Adipocyte (in vitro differentiated cells): ENCODE measurements around the gene NHERF2.

Experiments used
- DNase-seq: peaks from one replicate; pipeline ENCODE4 v3.0.0-alpha.2; 2015; ENCODE audit warnings: low read depth
- H3K27me3 ChIP-seq: replicated peaks from 2 replicates; pipeline ENCODE4 v1.7.0; 2013; ENCODE audit warnings: mild to moderate bottlenecking, low read length, moderate library complexity; ENCODE audit not compliant: control insufficient read depth, insufficient read depth
- H3K36me3 ChIP-seq: 2 replicates; pipeline ENCODE4 v1.7.0; 2013; ENCODE audit warnings: low read length, mild to moderate bottlenecking, moderate library complexity; ENCODE audit not compliant: control insufficient read depth, insufficient read depth, severe bottlenecking
- H3K4me1 ChIP-seq: 2 replicates; pipeline ENCODE4 v1.7.0; 2013; ENCODE audit warnings: mild to moderate bottlenecking, low read length, moderate library complexity; ENCODE audit not compliant: control insufficient read depth, insufficient read depth
- H3K4me3 ChIP-seq: 2 replicates; pipeline ENCODE4 v1.7.0; 2013; ENCODE audit warnings: mild to moderate bottlenecking, low read length, moderate library complexity
- H3K9ac ChIP-seq: 2 replicates; pipeline ENCODE4 v1.7.0; 2013; ENCODE audit warnings: mild to moderate bottlenecking, low read length, moderate library complexity
- H3K9me3 ChIP-seq: 2 replicates; pipeline ENCODE4 v1.7.0; 2013; ENCODE audit warnings: mild to moderate bottlenecking, low read length, moderate library complexity; ENCODE audit not compliant: control insufficient read depth

NHERF2 gene

DNA sequence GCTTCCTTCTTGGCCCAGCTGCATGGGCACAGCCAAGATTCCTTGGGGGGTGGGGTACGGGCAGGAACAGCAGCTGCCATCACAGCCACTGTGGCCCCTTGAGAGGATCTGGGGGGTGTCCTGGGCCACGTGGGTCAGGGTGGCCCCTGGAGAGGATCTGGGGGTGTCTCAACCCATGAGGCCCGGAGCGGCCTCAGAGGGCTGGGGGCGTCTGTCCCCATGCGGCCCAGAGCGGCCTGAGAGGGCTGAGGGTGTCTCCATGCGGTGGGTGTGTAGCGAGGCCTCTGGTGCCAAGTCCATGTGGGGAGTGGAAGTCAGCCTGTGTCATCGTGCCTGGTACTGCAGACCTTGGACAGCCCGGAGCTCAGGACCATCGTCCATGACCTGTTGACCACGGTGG, 34.8 kb downstream of the NHERF2 start:
- Histone ChIP-seq H3K36me3 (peaks cover 75% of the 10 kb centered on the region), H3K27me3 (no peaks in the 10 kb centered on the region), H3K4me3 (no peak overlapping the region), H3K9ac (no peak overlapping the region), H3K9me3 (no peaks in the 10 kb centered on the region), H3K4me1 (no peaks in the 10 kb centered on the region)
- DNase-seq = no peak

DNA sequence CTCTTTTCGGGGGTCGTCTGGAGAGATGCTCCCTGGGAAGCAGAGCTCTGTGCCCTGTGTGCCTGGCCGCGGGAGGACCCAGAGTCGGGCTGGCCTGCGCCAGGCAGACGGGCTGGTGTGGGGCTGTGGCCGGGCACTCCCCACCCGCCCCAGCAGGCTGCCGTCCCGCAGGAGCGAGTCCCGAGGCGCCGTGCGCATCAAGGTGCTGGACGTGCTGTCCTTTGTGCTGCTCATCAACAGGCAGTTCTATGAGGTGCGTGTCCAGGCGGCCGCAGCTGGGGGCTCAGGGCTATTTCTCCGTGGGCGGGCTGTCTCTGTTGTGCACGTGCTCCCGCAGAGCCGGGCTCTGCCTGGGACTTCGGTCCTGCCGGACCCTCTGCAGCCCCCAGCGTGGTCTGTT, 36.1 kb downstream of the NHERF2 start:
- Histone ChIP-seq H3K27me3 (no peaks in the 10 kb centered on the region), H3K9ac (no peak overlapping the region), H3K36me3 (peaks cover 71% of the 10 kb centered on the region), H3K4me3 (no peak overlapping the region), H3K9me3 (no peaks in the 10 kb centered on the region), H3K4me1 (no peaks in the 10 kb centered on the region)
- no peak for DNase-seq

DNA sequence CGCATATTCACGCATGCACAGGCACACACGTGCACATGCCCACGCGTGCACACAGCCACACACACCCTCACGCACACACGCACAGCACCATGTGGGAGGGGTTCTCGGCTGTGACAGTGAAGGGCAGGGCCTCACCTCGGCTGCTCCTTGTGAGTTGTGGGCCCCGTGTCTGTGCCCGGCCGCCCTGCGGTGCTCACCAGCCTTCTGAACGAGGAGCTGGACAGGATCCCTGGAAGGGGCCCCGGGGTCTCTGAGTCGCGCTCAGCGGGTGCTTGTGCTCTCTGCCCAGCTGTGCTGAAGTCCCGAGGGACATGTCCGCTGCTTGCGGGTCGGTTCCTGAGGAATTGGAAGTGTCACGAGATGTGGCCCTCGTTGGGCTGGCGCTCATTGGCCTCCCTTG, 37.2 kb downstream of the NHERF2 start:
- DNase-seq = no peak
- Histone ChIP-seq H3K9me3 (no peaks in the 10 kb centered on the region), H3K4me3 (no peak overlapping the region), H3K27me3 (no peaks in the 10 kb centered on the region), H3K36me3 (peaks cover 70% of the 10 kb centered on the region), H3K4me1 (no peaks in the 10 kb centered on the region), H3K9ac (no peak overlapping the region)

DNA sequence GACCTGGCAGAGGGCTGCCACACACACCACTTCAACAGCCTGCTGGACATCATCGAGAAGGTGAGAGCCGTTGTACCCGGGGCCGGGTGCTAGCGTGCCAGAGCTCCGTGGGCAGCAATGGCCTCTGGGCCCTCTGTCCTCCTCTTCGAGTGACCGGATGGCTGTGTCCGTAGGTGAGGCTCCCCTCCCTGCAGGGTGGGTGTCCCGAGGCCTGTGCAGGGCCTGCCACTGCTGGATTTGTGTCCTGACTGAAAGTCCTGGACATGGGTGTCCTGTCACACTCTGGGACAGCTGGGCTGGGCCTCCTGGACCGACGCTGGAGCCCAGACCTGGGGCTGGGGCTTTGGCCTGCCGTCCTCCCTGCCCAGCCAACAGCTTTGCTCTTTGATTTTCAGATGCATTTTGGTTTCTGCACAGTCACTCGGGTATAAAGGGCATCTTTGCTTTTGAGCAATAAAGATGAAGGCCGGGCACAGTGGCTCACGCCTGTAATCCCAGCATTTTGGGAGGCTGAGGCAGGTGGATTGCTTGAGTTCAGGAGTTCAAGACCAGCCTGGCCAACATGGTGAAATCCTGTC, 37.8 kb downstream of the NHERF2 start:
- no peaks in the 10 kb centered on the region for H3K4me1 ChIP-seq
- no peaks in the 10 kb centered on the region for H3K27me3 ChIP-seq
- peaks cover 72% of the 10 kb centered on the region for H3K36me3 ChIP-seq
- H3K9me3 ChIP-seq = no peaks in the 10 kb centered on the region
- H3K9ac ChIP-seq = no peak overlapping the region
- DNase-seq = no peak
- H3K4me3 ChIP-seq = no peak overlapping the region

DNA sequence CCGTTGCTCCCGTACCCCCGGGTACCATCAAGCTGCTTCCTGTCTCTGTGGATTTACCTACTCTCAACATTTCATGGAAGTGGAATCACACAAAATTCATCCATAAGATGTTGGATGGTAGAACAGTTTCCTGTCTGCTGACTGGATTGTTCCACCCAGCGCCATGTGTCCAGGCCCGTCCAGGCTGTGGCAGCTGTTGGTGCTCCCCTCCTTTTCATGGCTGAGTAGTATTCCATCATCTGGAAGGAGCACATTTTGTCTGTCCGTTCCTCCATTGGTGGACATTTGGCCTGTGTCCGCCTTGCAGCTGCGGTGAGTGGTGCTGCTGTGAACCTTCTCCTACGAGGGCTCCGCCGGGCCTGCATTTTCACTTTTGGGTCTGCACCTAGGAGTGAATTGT, 39.4 kb downstream of the NHERF2 start:
- Histone ChIP-seq H3K4me3 (no peak overlapping the region), H3K9me3 (no peaks in the 10 kb centered on the region), H3K36me3 (peaks cover 73% of the 10 kb centered on the region), H3K9ac (no peak overlapping the region), H3K4me1 (no peaks in the 10 kb centered on the region), H3K27me3 (no peaks in the 10 kb centered on the region)
- DNase-seq = no peak

DNA sequence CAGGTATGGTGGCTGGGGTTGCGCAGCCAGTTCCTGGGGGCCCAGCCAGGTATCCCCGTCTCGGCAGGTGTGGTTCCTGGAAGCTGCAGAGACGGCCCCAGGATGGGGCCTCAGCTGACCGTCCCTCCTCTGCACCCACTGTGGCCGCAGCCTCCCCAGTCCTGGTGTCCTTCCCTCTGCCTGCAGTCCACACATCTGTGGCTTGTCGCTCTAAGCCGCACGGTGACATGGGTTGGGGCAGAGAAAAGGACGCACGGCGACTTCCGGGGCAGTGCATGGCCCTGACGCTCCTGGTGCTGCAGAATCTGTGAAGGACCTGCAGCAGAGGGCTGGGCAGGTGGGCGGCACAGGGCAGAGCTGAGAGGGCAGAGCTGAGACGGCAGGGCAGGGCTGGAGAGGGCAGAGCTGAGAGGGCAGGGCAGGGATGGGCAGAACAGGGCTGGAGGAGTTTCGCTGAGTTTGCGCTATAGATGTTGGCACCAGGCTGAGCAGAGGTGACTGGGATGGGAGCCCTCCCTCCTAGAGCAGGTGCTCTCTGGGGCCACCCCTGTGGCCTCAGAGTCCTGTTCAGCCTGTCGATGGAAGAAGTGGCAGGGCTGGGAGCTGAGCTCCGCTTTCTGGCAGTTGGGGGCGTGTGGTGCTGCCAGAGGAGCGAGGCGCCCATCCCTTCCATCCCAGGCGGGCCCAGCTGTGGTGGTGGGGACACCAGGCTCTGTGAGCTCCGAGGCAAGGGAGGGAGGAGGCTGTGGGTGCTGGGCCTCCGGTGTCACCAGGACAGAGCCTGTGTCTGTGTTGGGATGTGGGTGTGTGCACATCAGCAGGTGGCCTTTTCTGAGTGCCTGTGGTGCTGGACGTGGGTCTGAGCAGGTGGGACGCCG, 44.1 kb downstream of the NHERF2 start:
- DNase-seq = no peak
- Histone ChIP-seq H3K4me1 (no peaks in the 10 kb centered on the region), H3K9me3 (no peaks in the 10 kb centered on the region), H3K9ac (no peak overlapping the region), H3K27me3 (no peaks in the 10 kb centered on the region), H3K4me3 (no peak overlapping the region), H3K36me3 (peaks cover 79% of the 10 kb centered on the region)

DNA sequence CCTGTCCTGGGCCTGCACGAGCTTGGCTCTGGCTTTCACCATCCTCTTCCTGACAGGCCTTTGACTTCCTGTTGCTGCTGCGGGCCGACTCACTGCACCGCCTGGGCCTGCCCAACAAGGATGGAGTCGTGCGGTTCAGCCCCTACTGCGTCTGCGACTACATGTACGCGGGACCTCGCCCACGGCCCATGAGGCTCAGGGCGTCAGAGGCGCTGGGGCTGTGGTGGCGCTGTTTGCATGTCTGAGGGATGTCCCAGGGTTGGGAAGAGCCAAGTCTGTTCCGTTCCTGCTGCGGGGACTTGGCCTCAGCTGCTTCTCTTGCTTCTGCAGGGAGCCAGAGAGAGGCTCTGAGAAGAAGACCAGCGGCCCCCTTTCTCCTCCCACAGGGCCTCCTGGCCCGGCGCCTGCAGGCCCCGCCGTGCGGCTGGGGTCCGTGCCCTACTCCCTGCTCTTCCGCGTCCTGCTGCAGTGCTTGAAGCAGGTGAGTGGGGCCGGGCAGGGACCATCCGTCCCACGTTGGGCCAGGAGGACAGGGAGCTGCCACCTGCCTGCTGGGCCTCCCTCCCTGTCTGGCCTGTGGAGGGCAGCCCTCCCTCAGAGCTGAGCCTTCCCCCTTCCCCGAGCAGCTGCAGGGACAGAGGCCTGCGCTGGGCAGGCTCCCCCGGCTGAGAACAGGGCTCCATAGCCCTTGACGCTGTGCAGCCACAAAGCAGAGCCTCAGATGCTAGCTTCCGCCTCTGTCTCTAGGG, 44.9 kb downstream of the NHERF2 start:
- H3K4me1 ChIP-seq = no peaks in the 10 kb centered on the region
- H3K9ac ChIP-seq = no peak overlapping the region
- no peak for DNase-seq
- no peak overlapping the region for H3K4me3 ChIP-seq
- no peaks in the 10 kb centered on the region for H3K9me3 ChIP-seq
- H3K36me3 ChIP-seq = peaks cover 75% of the 10 kb centered on the region
- no peaks in the 10 kb centered on the region for H3K27me3 ChIP-seq

DNA sequence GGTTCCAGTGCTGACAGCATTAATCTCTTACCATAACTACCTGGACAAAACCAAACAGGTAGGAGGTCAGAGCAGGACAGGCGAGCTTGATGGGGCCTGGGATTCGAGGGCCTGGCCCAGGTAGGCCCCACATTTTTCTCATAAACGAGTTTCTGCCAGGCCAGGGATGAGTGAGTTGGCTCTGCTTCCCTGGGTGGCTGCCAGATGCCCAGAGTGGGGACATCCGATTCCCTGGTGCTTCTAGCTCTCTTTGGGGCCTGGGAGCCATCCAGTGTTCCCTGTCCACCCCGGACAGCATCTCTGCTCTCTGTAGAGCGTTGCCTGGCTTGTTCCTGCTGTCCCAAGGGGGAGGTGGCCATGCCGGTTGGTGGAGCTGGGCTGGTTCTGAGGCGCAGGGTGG, 46.2 kb downstream of the NHERF2 start:
- no peaks in the 10 kb centered on the region for H3K4me1 ChIP-seq
- no peaks in the 10 kb centered on the region for H3K27me3 ChIP-seq
- no peaks in the 10 kb centered on the region for H3K9me3 ChIP-seq
- no peak for DNase-seq
- H3K4me3 ChIP-seq = no peak overlapping the region
- H3K36me3 ChIP-seq = peaks cover 80% of the 10 kb centered on the region
- no peak overlapping the region for H3K9ac ChIP-seq

DNA sequence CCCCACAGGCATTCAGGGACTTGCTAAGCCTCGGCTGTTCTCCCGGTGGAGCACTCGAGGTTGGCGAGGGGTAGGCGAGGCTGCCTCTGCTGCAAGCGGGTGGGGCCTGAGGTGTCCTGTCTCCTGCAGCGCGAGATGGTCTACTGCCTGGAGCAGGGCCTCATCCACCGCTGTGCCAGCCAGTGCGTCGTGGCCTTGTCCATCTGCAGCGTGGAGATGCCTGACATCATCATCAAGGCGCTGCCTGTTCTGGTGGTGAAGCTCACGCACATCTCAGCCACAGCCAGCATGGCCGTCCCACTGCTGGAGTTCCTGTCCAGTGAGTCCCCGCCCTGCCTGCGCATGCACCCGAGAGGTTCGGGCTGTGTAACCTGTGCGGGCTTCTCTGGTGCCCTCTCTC, 47.4 kb downstream of the NHERF2 start:
- Histone ChIP-seq H3K4me1 (no peaks in the 10 kb centered on the region), H3K27me3 (no peaks in the 10 kb centered on the region), H3K4me3 (no peak overlapping the region), H3K36me3 (peaks cover 76% of the 10 kb centered on the region), H3K9ac (no peak overlapping the region), H3K9me3 (no peaks in the 10 kb centered on the region)
- no peak for DNase-seq

DNA sequence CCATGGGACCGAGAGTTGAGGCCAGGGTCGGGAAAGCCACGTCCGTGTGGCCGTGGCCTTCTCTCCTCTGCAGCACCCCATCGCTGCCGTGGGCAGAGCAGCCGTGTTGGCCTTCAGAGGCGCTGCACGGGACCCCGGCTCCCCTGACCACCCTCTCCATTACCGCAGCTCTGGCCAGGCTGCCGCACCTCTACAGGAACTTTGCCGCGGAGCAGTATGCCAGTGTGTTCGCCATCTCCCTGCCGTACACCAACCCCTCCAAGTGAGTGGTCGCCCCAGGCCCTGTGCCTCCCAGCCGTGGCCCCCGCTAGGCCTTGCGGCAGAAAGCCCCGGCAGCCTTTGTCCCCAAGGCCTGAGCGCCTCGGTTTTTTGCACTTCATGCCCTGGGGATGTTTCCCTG, 48.9 kb downstream of the NHERF2 start:
- Histone ChIP-seq H3K4me3 (no peak overlapping the region), H3K4me1 (no peaks in the 10 kb centered on the region), H3K9ac (no peak overlapping the region), H3K9me3 (no peaks in the 10 kb centered on the region), H3K36me3 (peaks cover 72% of the 10 kb centered on the region), H3K27me3 (no peaks in the 10 kb centered on the region)
- no peak for DNase-seq

DNA sequence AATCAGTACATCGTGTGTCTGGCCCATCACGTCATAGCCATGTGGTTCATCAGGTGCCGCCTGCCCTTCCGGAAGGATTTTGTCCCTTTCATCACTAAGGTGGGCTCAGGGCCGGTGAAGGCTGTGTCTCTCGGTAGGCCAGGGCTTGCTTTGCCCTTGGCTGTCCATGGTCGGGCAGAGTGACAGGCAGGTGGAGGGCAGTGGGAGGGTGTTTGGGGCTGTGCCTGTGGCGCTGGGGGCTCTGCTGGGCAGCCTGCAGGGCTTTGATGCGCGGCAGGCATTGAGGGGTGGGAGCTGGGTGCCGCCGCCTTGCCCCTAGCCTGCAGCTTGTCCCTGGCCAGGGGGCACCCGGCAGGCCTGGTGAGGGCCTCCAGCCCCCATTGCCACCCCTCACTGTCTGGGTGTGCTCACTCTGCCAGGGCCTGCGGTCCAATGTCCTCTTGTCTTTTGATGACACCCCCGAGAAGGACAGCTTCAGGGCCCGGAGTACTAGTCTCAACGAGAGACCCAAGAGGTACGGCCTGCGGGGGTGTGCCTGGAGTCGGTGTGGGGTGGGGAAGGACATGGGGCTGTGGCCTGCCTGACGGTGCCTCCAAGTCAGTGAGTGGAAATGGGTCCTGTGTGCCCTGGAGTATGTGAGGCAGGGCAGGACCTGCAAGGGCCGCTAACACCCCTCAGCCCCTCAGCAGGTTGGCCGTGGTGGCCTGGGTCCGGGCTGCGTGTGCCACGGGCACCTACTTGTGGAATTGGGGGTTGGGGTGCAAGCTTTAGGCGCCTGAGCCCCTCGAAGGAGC, 49.6 kb downstream of the NHERF2 start:
- no peak for DNase-seq
- Histone ChIP-seq H3K27me3 (no peaks in the 10 kb centered on the region), H3K9ac (no peak overlapping the region), H3K4me1 (no peaks in the 10 kb centered on the region), H3K36me3 (peaks cover 66% of the 10 kb centered on the region), H3K4me3 (no peak overlapping the region), H3K9me3 (no peaks in the 10 kb centered on the region)
